Fibroblast of peridontal ligament (primary cell): ENCODE measurements around the gene UBE2L5.

Experiments
- DNase-seq: peaks from one replicate; pipeline ENCODE4 v3.0.0-alpha.2; 2010; ENCODE audit errors: extremely low read depth

The UBE2L5 gene

GRCh38 chr13:30422054-30422839 is at the start of gene UBE2L5:
Gene UBE2L5, plus strand, starts transcription at chr13:30422493. Its CDS starts 5,498 bp downstream, at chr13:30427991.
- peak; percentile 55 for DNase-seq

GRCh38 chr13:30373727-30374126 is 48.6 kb upstream of the UBE2L5 start:
- DNase-seq = no peak

- DNase-seq = no peak
Measured at GRCh38 chr13:30375265-30375835, 46.9 kb upstream of the UBE2L5 start.

- no peak for DNase-seq
Measured at GRCh38 chr13:30376426-30377311, 45.6 kb upstream of the UBE2L5 start.

GRCh38 chr13:30377312-30377685 is 45.0 kb upstream of the UBE2L5 start:
- no peak for DNase-seq

GRCh38 chr13:30378191-30378590 is 44.1 kb upstream of the UBE2L5 start:
- DNase-seq = no peak

- no peak for DNase-seq
Measured at GRCh38 chr13:30381049-30381448, 41.2 kb upstream of the UBE2L5 start.

GRCh38 chr13:30382836-30383525 is 39.3 kb upstream of the UBE2L5 start:
- DNase-seq = no peak

GRCh38 chr13:30388406-30389283 is 33.6 kb upstream of the UBE2L5 start:
- no peak for DNase-seq

- no peak for DNase-seq
Measured at GRCh38 chr13:30391956-30392680, 30.2 kb upstream of the UBE2L5 start.

- no peak for DNase-seq
Measured at GRCh38 chr13:30392681-30393045, 29.6 kb upstream of the UBE2L5 start.

GRCh38 chr13:30394751-30395191 is 27.5 kb upstream of the UBE2L5 start:
- DNase-seq = peak; percentile 45

GRCh38 chr13:30395192-30396158 is 26.8 kb upstream of the UBE2L5 start:
- DNase-seq = peak; percentile 95

- DNase-seq = no peak
Measured at GRCh38 chr13:30396434-30397075, 25.7 kb upstream of the UBE2L5 start.

- no peak for DNase-seq
Measured at GRCh38 chr13:30398601-30399072, 23.7 kb upstream of the UBE2L5 start.

GRCh38 chr13:30400376-30400775 is 21.9 kb upstream of the UBE2L5 start:
- no peak for DNase-seq

GRCh38 chr13:30401347-30401746 is 20.9 kb upstream of the UBE2L5 start:
- no peak for DNase-seq

GRCh38 chr13:30403456-30403855 is 18.8 kb upstream of the UBE2L5 start:
- no peak for DNase-seq
